CD4-positive, alpha-beta T cell (primary cell): ENCODE results near the gene LRR1. TPM values are rescaled to one million over a fixed set of nuclear protein-coding genes. Genes with fewer than 3 reads are reported as not detected.
A peak's percentile ranks its signal among the peaks of the same experiment; 100 is the strongest.

Source experiments
- ATAC-seq: fragments of 200-7000 bp; cut with Tn5 transposase; one replicate; pipeline ENCODE4 v1.10.0; 2022; ENCODE audit warnings: mild to moderate bottlenecking; ENCODE audit not compliant: poor library complexity
- CTCF ChIA-PET: fragments of 350-600 bp; sonication (Branson Sonifier 250); formaldehyde crosslinking; loops from one replicate; lab custom pipeline; 2021; ENCODE audit warnings: antibody characterized with exemption, inconsistent platforms; lab: Charles Lee
- POLR2A ChIA-PET: fragments of 350-600 bp; sonication (Branson Sonifier 250); formaldehyde crosslinking; loops from one replicate; lab custom pipeline; 2021; ENCODE audit warnings: antibody characterized with exemption, inconsistent platforms; lab: Charles Lee
- DNase-seq, 14 experiments: peaks; one replicate each; pipeline ENCODE4 v3.0.0-alpha.2; 2013 to 2020; ENCODE audit warnings: mixed read lengths in 2 of 14
- H3K27ac ChIP-seq, 2 donors: one replicate each; pipeline versions ENCODE4 v1.5.1 to v1.7.0; 2013; ENCODE audit warnings: low read length in 2 of 2, low read depth in 1 of 2, mild to moderate bottlenecking in 1 of 2
- H3K27me3 ChIP-seq, 2 experiments: 1 replicate in 1 of 2; 2 replicates in 1 of 2; pipeline versions ENCODE4 v1.6.1 to v1.7.0; 2013; ENCODE audit warnings: low read length in 2 of 2, control low read depth in 1 of 2, mild to moderate bottlenecking in 1 of 2, moderate library complexity in 1 of 2; ENCODE audit not compliant: insufficient read depth in 2 of 2, control insufficient read depth in 1 of 2
- H3K36me3 ChIP-seq: one replicate; pipeline ENCODE4 v1.6.1; 2013; ENCODE audit warnings: low read length, control low read depth; ENCODE audit not compliant: insufficient read depth
- H3K4me1 ChIP-seq: one replicate; pipeline ENCODE4 v1.6.1; 2013; ENCODE audit warnings: low read length, control low read depth; ENCODE audit not compliant: insufficient read depth
- H3K4me3 ChIP-seq: one replicate; pipeline ENCODE4 v1.5.1; 2013; ENCODE audit warnings: mild to moderate bottlenecking, low read length, moderate library complexity
- H3K9me3 ChIP-seq, 2 experiments: 1 replicate in 1 of 2; 2 replicates in 1 of 2; pipeline versions ENCODE4 v1.6.1 to v1.7.0; 2013; ENCODE audit warnings: low read length in 2 of 2, mild to moderate bottlenecking in 2 of 2, control low read depth in 1 of 2, moderate library complexity in 1 of 2; ENCODE audit not compliant: control insufficient read depth in 1 of 2, insufficient read depth in 1 of 2
- H3K27ac Mint-ChIP-seq: one replicate; pipeline ENCODE4 v1.8.0; 2020; ENCODE audit warnings: mixed read lengths
- H3K27me3 Mint-ChIP-seq: one replicate; pipeline ENCODE4 v1.8.0; 2021; ENCODE audit warnings: mixed read lengths
- H3K36me3 Mint-ChIP-seq: one replicate; pipeline ENCODE4 v1.8.0; 2021; ENCODE audit warnings: low read depth, mixed read lengths
- H3K4me1 Mint-ChIP-seq: one replicate; pipeline ENCODE4 v1.8.0; 2021; ENCODE audit warnings: low read depth, mixed read lengths
- H3K4me3 Mint-ChIP-seq: one replicate; pipeline ENCODE4 v1.8.0; 2020; ENCODE audit warnings: mild to moderate bottlenecking, mixed read lengths
- H3K9me3 Mint-ChIP-seq: one replicate; pipeline ENCODE4 v1.8.0; 2020; ENCODE audit warnings: mixed read lengths
- intact Hi-C, 2 experiments: fragments of 100-400 bp; cut with DNase I in 1 of 2; cut with micrococcal nuclease in 1 of 2; formaldehyde crosslinking; loops; one replicate each; pipeline versions ENCODE4 v1.15.1 to v1.9.0; 2023 to 2025; cut with DNase I, micrococcal nuclease
- total RNA-seq, 174 experiments: library from RNA in 2 of 174; stranded (reverse) in 2 of 174; gene quantifications; one replicate each; pipeline ENCODE4 v1.2.3 and lab custom pipeline; 2021 to 2026
- TF ChIP-seq, protein P1 (sequence below): fragments of 200-600 bp; IDR thresholded peaks from one replicate; pipeline ENCODE4 v1.8.0; 2022; ENCODE audit warnings: antibody characterized with exemption, mild to moderate bottlenecking

The LRR1 gene
- total RNA-seq, 2 experiments from 2014 or later = 3.2 to 5.8 TPM

DNA sequence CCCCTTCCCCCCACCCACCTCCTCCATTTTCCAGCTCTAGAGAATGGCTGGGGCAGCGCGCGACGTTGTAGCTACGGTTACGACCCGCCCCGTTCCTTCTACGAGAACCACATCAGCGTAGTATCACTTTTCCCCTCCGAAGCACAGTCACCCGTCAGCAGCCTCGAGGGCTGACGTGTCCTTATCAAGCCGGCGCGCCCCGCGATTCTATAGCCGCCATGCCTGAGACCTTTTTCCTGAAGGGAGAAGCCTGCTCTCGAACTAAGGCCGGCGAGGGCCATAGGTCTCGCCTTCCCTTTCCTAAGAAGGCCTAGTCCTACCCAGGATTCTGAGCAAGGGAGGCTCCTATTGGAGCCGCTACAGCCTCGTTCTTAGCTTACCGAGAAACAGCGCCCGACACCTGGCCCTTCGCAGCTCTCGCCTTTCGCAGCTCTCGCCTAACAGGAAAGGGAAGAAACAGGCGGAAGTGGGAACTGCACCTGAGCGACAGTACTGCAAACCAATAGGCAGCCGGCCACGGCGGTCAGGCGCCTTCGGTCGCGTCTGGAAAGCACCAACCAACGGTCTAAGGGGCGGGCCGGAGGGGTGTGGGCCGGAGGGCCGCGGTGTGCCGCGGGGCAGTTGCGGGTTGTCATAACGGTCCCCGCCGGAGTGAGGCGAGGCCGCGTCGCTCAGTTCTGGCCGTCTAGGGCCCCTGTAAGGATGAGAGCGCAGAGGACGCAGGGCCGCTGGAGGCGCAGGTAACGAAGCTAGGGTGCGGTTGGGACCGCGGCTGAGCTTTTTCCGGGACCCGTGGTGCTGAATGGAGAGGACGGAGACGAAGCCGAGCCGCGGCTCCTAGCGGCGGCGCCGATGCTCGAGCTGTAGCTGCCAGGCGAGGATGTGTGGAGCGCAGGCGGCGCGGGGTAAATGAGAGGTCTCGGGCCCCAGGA lies 21.7 kb downstream of the LRR1 start, which contains the start of the genes MGAT2 and RPL36AL:
Gene MGAT2, plus strand, starts transcription at position 618 of the 932 bp plus-strand sequence. CDS start 470 bp downstream, outside the sequence.
Gene RPL36AL, minus strand, starts transcription at position 445 of the 932 bp plus-strand sequence. CDS start 1,522 bp downstream, outside the sequence.
- ATAC-seq (peak; percentile 79), DNase-seq (peak; percentile 84 to 97 (median 91))
- H3K27ac Mint-ChIP-seq = peak within 1 kb of the TSS; percentile 100
- POLR2A ChIA-PET = interaction anchor here (0.6 to 6.2 kb wide), 43 partner anchors 8 to 1211 kb away, joined by 3 to 350 read pairs (median 4); partner anchors contain the start of genes ARF6, CDKL1, DMAC2L and DNAAF2
- no peaks in the 10 kb centered on the region for H3K27me3 Mint-ChIP-seq
- CTCF ChIA-PET = interaction anchor here (0.7 to 7.4 kb wide), 11 partner anchors 13 to 240 kb away, joined by 3 to 168 read pairs (median 5); partner anchors contain the start of genes DNAAF2, KLHDC2, LRR1 and POLE2
- Histone ChIP-seq H3K36me3 (peaks cover 24% of the 10 kb centered on the region), H3K9me3 (no peaks in the 10 kb centered on the region), H3K4me1 (peaks cover 36% of the 10 kb centered on the region), H3K27me3 (no peaks in the 10 kb centered on the region), H3K27ac (peak within 1 kb of the TSS; percentile 98 to 99), H3K4me3 (peak within 1 kb of the TSS; percentile 95)
- peaks cover 73% of the 10 kb centered on the region for H3K4me1 Mint-ChIP-seq
- H3K9me3 Mint-ChIP-seq = no peaks in the 10 kb centered on the region
- peaks cover 55% of the 10 kb centered on the region for H3K36me3 Mint-ChIP-seq
- intact Hi-C loops = loop anchor here (1.0 to 5.0 kb wide), 8 partner anchors 14 to 692 kb away; partner anchors contain the start of genes LRR1 (in 2 of the 2), DMAC2L (in 1 of the 2), DNAAF2 (in 1 of the 2) and L2HGDH (in 1 of the 2)
- TF ChIP-seq, protein P1, sequence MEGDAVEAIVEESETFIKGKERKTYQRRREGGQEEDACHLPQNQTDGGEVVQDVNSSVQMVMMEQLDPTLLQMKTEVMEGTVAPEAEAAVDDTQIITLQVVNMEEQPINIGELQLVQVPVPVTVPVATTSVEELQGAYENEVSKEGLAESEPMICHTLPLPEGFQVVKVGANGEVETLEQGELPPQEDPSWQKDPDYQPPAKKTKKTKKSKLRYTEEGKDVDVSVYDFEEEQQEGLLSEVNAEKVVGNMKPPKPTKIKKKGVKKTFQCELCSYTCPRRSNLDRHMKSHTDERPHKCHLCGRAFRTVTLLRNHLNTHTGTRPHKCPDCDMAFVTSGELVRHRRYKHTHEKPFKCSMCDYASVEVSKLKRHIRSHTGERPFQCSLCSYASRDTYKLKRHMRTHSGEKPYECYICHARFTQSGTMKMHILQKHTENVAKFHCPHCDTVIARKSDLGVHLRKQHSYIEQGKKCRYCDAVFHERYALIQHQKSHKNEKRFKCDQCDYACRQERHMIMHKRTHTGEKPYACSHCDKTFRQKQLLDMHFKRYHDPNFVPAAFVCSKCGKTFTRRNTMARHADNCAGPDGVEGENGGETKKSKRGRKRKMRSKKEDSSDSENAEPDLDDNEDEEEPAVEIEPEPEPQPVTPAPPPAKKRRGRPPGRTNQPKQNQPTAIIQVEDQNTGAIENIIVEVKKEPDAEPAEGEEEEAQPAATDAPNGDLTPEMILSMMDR = peak; percentile 22
- H3K4me3 Mint-ChIP-seq = peak within 1 kb of the TSS; percentile 99

DNA sequence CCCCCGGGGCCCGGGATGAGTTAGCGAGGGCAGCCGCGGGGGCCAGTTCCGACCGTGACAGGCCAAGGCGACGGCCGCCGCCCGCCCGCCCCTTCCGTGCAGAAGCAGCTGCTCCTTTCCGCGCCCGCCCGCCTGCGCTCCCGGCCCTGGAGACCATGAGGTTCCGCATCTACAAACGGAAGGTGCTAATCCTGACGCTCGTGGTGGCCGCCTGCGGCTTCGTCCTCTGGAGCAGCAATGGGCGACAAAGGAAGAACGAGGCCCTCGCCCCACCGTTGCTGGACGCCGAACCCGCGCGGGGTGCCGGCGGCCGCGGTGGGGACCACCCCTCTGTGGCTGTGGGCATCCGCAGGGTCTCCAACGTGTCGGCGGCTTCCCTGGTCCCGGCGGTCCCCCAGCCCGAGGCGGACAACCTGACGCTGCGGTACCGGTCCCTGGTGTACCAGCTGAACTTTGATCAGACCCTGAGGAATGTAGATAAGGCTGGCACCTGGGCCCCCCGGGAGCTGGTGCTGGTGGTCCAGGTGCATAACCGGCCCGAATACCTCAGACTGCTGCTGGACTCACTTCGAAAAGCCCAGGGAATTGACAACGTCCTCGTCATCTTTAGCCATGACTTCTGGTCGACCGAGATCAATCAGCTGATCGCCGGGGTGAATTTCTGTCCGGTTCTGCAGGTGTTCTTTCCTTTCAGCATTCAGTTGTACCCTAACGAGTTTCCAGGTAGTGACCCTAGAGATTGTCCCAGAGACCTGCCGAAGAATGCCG lies 22.6 kb downstream of the LRR1 start:
- TF ChIP-seq, protein P1 = no peak
- intact Hi-C loops = loop anchor here in 1 of 2 experiments (2.0 to 5.0 kb wide), 4 partner anchors 14 to 691 kb away; partner anchors contain the start of genes DMAC2L, DNAAF2, L2HGDH and LRR1

More for the DNA sequence above, 22.6 kb downstream of the LRR1 start:
- Mint-ChIP-seq H3K4me3 (peak overlapping the region; percentile 99), H3K27me3 (no peaks in the 10 kb centered on the region), H3K36me3 (peaks cover 52% of the 10 kb centered on the region), H3K9me3 (no peaks in the 10 kb centered on the region), H3K27ac (peak overlapping the region; percentile 100), H3K4me1 (peaks cover 77% of the 10 kb centered on the region)
- Histone ChIP-seq H3K4me1 (peaks cover 36% of the 10 kb centered on the region), H3K9me3 (no peaks in the 10 kb centered on the region), H3K27ac (peak overlapping the region; percentile 98 to 99), H3K27me3 (no peaks in the 10 kb centered on the region), H3K36me3 (peaks cover 23% of the 10 kb centered on the region), H3K4me3 (peak overlapping the region; percentile 95)
- POLR2A ChIA-PET = interaction anchor here (0.7 to 6.2 kb wide), 24 partner anchors 8 to 1208 kb away, joined by 3 to 350 read pairs (median 6); partner anchors contain the start of genes ARF6, CDKL1, DNAAF2 and KLHDC1
- DNase-seq = peak in 7 of 14 experiments; percentile 39 to 70 (median 51)
- ATAC-seq = peak; percentile 6
- CTCF ChIA-PET = interaction anchor here (0.7 to 7.4 kb wide), 9 partner anchors 12 to 239 kb away, joined by 3 to 168 read pairs (median 6); partner anchors contain the start of genes DNAAF2, KLHDC2, LRR1 and RPS29
